ENCODE measurements around the gene MARK3. TPM values are rescaled to one million over a fixed set of nuclear protein-coding genes. Genes with fewer than 3 reads are reported as not detected.

MARK3 gene
- total and polyA plus RNA-seq, 10 of the 15 experiments (the other 5 are each of a cell fraction or from before 2014, with no cell fraction given), result 10.7 to 75.1 (median 41.4) TPM

GRCh38 chr14:103530831-103531230 lies 145.6 kb downstream of the MARK3 start:
- Histone ChIP-seq H3K9me3 (replicated peaks; ENCODE audit: control insufficient read depth, insufficient read depth, low read length) (no peaks in the 10 kb centered on the region), H3K27ac (ENCODE audit: control insufficient read depth, insufficient read depth) (no peak overlapping the region), H3K4me3 (no peak overlapping the region), H2AFZ (ENCODE audit: control insufficient read depth, low read depth, low read length) (no peak overlapping the region), H3K4me1 (ENCODE audit: control insufficient read depth, insufficient read depth, low read length) (peaks cover 25% of the 10 kb centered on the region), H3K36me3 (ENCODE audit: control insufficient read depth in 2 of 2, insufficient read depth in 2 of 2, low read length in 1 of 2) (peaks cover 0 to 6% of the 10 kb centered on the region in 2 experiments; a peak in 2 of 4 replicates), H4K20me1 (ENCODE audit: control insufficient read depth, insufficient read depth) (no peaks in the 10 kb centered on the region), H3K9ac (ENCODE audit: control insufficient read depth, insufficient read depth, low read length) (no peak overlapping the region), H3K27me3 (replicated peaks in 1 of 2; ENCODE audit: control insufficient read depth in 2 of 2, insufficient read depth in 2 of 2, low read length in 1 of 2) (no peaks in the 10 kb centered on the region), H3K4me2 (ENCODE audit: control insufficient read depth, insufficient read depth) (peak overlapping the region; percentile 85; the same call in 1 of the 2 replicates), H3K79me2 (ENCODE audit: control insufficient read depth, insufficient read depth, low read length) (peaks cover 30% of the 10 kb centered on the region)
- BruUV-seq (replicated peaks), result no TSS peak
- in situ Hi-C loops (cut with MboI) (no loop called here), intact Hi-C loops (cut with micrococcal nuclease; ENCODE audit: unreplicated experiment) (no loop called here)
- no peak for FAIRE-seq
- no peak for DNase-seq (ENCODE audit: low read depth, low spot score)
- ChIA-PET POLR2A (no interaction called here), CTCF (interaction anchor here (0.6 to 5.3 kb wide), 4 partner anchors 12 to 119 kb away, joined by 3 to 39 read pairs (median 4); no protein-coding TSS in a partner anchor), RAD21 (ENCODE audit: unreplicated experiment) (interaction anchor here (1.4 kb wide), 2 partner anchors 10 to 31 kb away, joined by 5 read pairs; partner anchors contain the start of gene BAG5), SMC1A (ENCODE audit: uncharacterized antibody, unreplicated experiment) (interaction anchor here (0.6 to 1.7 kb wide), 3 partner anchors 29 to 345 kb away, joined by 3 to 4 read pairs (median 3); no protein-coding TSS in a partner anchor)
- TF ChIP-seq SMARCA5 (IDR thresholded peaks at IDR 0.05), result no peak
- no peak for TF ChIP-seq TCF12 (IDR thresholded peaks at IDR 0.05; ENCODE audit: low read depth, low read length)
- no peak for TF ChIP-seq GATAD2B (conservative IDR thresholded peaks at IDR 0.05; ENCODE audit: low read depth)
- no peak for TF ChIP-seq NRF1 (conservative IDR thresholded peaks at IDR 0.05; ENCODE audit: low read depth, low read length)
- no peak for TF ChIP-seq ZNF24 (IDR thresholded peaks at IDR 0.05)
- TF ChIP-seq ZNF274 (IDR thresholded peaks at IDR 0.05; ENCODE audit: insufficient read depth, insufficient read length), result no peak
- no peak for TF ChIP-seq ZBTB40 (IDR thresholded peaks at IDR 0.05; ENCODE audit: borderline replicate concordance)
- WGBS (ENCODE audit: insufficient coverage, insufficient replicate concordance, low lambda C conversion rate, missing lambda C conversion rate), result 83% methylated on average over 11 of the region's 11 CpGs
- ATAC-seq, result no peak

All from GM12878 (cell line).